Measurements from ENCODE around the gene PTGIS. TPM values are rescaled to one million over a fixed set of nuclear protein-coding genes. Genes with fewer than 3 reads are reported as not detected.

The PTGIS gene
- total RNA-seq, 4 donors from 2014 or later, result 17.0 to 39.2 (median 32.4) TPM

- TF ChIP-seq, protein P1, sequence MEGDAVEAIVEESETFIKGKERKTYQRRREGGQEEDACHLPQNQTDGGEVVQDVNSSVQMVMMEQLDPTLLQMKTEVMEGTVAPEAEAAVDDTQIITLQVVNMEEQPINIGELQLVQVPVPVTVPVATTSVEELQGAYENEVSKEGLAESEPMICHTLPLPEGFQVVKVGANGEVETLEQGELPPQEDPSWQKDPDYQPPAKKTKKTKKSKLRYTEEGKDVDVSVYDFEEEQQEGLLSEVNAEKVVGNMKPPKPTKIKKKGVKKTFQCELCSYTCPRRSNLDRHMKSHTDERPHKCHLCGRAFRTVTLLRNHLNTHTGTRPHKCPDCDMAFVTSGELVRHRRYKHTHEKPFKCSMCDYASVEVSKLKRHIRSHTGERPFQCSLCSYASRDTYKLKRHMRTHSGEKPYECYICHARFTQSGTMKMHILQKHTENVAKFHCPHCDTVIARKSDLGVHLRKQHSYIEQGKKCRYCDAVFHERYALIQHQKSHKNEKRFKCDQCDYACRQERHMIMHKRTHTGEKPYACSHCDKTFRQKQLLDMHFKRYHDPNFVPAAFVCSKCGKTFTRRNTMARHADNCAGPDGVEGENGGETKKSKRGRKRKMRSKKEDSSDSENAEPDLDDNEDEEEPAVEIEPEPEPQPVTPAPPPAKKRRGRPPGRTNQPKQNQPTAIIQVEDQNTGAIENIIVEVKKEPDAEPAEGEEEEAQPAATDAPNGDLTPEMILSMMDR (IDR thresholded peaks at IDR 0.05; ENCODE audit: low read depth), result no peak
Measured at GRCh38 chr20:49539481-49540231, 28.3 kb downstream of the PTGIS start.

- TF ChIP-seq, protein P1 (IDR thresholded peaks at IDR 0.05; ENCODE audit: low read depth), result no peak
Measured at GRCh38 chr20:49538950-49539349, 29.0 kb downstream of the PTGIS start.

DNA sequence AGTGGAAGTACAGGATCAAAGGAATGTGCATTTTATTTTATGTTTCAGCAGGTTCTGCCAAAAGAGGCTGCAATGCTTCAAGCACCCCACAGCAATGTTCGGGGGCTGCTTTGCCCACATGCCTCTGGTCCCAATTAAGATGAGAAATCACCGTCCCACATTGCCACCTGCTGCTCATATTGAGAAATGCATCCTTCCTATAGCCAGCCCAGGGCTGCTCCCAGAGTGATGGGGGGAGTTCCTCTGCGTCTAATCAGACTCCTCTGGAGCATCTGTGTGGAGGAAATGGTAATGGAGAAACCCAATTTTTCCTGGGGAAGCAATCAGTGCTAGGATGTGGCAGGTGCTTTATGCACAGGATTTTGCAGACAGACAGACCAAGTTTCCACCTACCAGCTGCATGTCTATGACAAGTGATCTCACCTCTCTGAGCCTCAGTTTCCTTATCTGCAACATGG lies 33.7 kb downstream of the PTGIS start:
- TF ChIP-seq, protein P1 (IDR thresholded peaks at IDR 0.05; ENCODE audit: low read depth), result no peak

GRCh38 chr20:49532285-49532946 lies 35.5 kb downstream of the PTGIS start:
- TF ChIP-seq, protein P1 (IDR thresholded peaks at IDR 0.05; ENCODE audit: low read depth), result no peak

- TF ChIP-seq, protein P1 (IDR thresholded peaks at IDR 0.05; ENCODE audit: low read depth), result no peak
Measured at GRCh38 chr20:49529470-49529869, 38.5 kb downstream of the PTGIS start.

GRCh38 chr20:49526568-49526967 lies 41.4 kb downstream of the PTGIS start:
- TF ChIP-seq, protein P1 (IDR thresholded peaks at IDR 0.05; ENCODE audit: low read depth), result no peak

- TF ChIP-seq, protein P1 (IDR thresholded peaks at IDR 0.05; ENCODE audit: low read depth), result no peak
Measured at GRCh38 chr20:49526056-49526455, 41.9 kb downstream of the PTGIS start.

Data from subcutaneous adipose tissue (tissue), 4 donors.